ENCODE measurements around the gene ADRB1. TPM values are rescaled to one million over a fixed set of nuclear protein-coding genes. Genes with fewer than 3 reads are reported as not detected.

Gene ADRB1
- total RNA-seq, 1 experiment from 2014 or later: 85.2 TPM

DNA sequence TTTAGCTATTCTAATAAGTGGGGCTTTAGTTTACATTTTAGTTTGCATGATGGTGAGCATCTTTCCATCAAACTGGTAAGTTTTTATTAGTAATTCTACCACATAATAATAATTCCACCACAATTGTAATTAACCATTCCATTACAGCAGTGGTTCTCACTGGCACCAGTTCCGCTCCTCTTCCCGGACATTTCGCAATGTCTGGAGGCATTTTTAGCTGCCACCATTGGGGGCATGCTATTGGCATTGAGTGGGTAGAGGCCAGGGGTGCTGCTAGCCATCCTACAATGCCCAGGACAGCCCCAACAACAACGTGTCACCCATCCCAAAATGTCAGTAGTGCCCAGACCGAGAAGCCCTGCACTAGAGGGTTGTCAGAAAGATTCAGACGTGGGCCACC is 31.4 kb downstream of the ADRB1 start:
- no peak for DNase-seq (ENCODE audit: low spot score)
- Histone ChIP-seq H3K9me3 (ENCODE audit: low read depth, low read length, poor library complexity, severe bottlenecking) (no peaks in the 10 kb centered on the region), H3K27ac (ENCODE audit: low read depth, low read length, poor library complexity, severe bottlenecking) (no peak overlapping the region), H3K4me1 (ENCODE audit: insufficient read depth, low read length, poor library complexity, severe bottlenecking) (peaks cover 3% of the 10 kb centered on the region), H3K27me3 (replicated peaks; ENCODE audit: insufficient read depth, low read depth, low read length, poor library complexity) (no peaks in the 10 kb centered on the region), H3K36me3 (ENCODE audit: insufficient read depth, low read length, poor library complexity, severe bottlenecking) (no peaks in the 10 kb centered on the region), H3K4me3 (ENCODE audit: low read depth, low read length, poor library complexity, severe bottlenecking) (no peak overlapping the region)
- BruUV-seq (replicated peaks): no TSS peak
- ChIA-PET POLR2A (ENCODE audit: low non-redundant PET) (interaction anchor here (0.7 kb wide), 1 partner anchor 181 kb away, joined by 3 read pairs; no protein-coding TSS in a partner anchor), CTCF (no interaction called here)
- TF ChIP-seq EZH2 (IDR thresholded peaks at IDR 0.05; ENCODE audit: borderline replicate concordance, low read depth, low read length, poor library complexity, severe bottlenecking) (no peak), CTCF (conservative IDR thresholded peaks at IDR 0.05; ENCODE audit: low read depth, low read length) (no peak)
- intact Hi-C loops (cut with micrococcal nuclease; ENCODE audit: unreplicated experiment): no loop called here

GRCh38 chr10:114077347-114077746 is 33.7 kb downstream of the ADRB1 start:
- ChIA-PET POLR2A (ENCODE audit: low non-redundant PET) (no interaction called here), CTCF (no interaction called here)
- Histone ChIP-seq H3K4me1 (ENCODE audit: insufficient read depth, low read length, poor library complexity, severe bottlenecking) (no peaks in the 10 kb centered on the region), H3K36me3 (ENCODE audit: insufficient read depth, low read length, poor library complexity, severe bottlenecking) (no peaks in the 10 kb centered on the region), H3K27me3 (replicated peaks; ENCODE audit: insufficient read depth, low read depth, low read length, poor library complexity) (no peaks in the 10 kb centered on the region), H3K27ac (ENCODE audit: low read depth, low read length, poor library complexity, severe bottlenecking) (no peak overlapping the region), H3K4me3 (ENCODE audit: low read depth, low read length, poor library complexity, severe bottlenecking) (no peak overlapping the region), H3K9me3 (ENCODE audit: low read depth, low read length, poor library complexity, severe bottlenecking) (no peaks in the 10 kb centered on the region)
- DNase-seq (ENCODE audit: low spot score): no peak
- BruUV-seq (replicated peaks): no TSS peak
- intact Hi-C loops (cut with micrococcal nuclease; ENCODE audit: unreplicated experiment): no loop called here
- TF ChIP-seq EZH2 (IDR thresholded peaks at IDR 0.05; ENCODE audit: borderline replicate concordance, low read depth, low read length, poor library complexity, severe bottlenecking): no peak
- TF ChIP-seq CTCF (conservative IDR thresholded peaks at IDR 0.05; ENCODE audit: low read depth, low read length): no peak

- CTCF ChIA-PET: no interaction called here
Measured at GRCh38 chr10:114077815-114078219, 34.2 kb downstream of the ADRB1 start.

More at GRCh38 chr10:114077815-114078219, 34.2 kb downstream of the ADRB1 start:
- intact Hi-C loops (cut with micrococcal nuclease; ENCODE audit: unreplicated experiment): no loop called here
- Histone ChIP-seq H3K4me1 (ENCODE audit: insufficient read depth, low read length, poor library complexity, severe bottlenecking) (no peaks in the 10 kb centered on the region), H3K27me3 (replicated peaks; ENCODE audit: insufficient read depth, low read depth, low read length, poor library complexity) (no peaks in the 10 kb centered on the region), H3K36me3 (ENCODE audit: insufficient read depth, low read length, poor library complexity, severe bottlenecking) (no peaks in the 10 kb centered on the region), H3K9me3 (ENCODE audit: low read depth, low read length, poor library complexity, severe bottlenecking) (no peaks in the 10 kb centered on the region), H3K4me3 (ENCODE audit: low read depth, low read length, poor library complexity, severe bottlenecking) (no peak overlapping the region), H3K27ac (ENCODE audit: low read depth, low read length, poor library complexity, severe bottlenecking) (no peak overlapping the region)
- BruUV-seq (replicated peaks): no TSS peak
- TF ChIP-seq CTCF (conservative IDR thresholded peaks at IDR 0.05; ENCODE audit: low read depth, low read length) (no peak), EZH2 (IDR thresholded peaks at IDR 0.05; ENCODE audit: borderline replicate concordance, low read depth, low read length, poor library complexity, severe bottlenecking) (no peak)
- no peak for DNase-seq (ENCODE audit: low spot score)
- POLR2A ChIA-PET (ENCODE audit: low non-redundant PET): no interaction called here

Data from A673 (cell line).